Raji (cell line): ENCODE measurements around the gene PTPRN2.

Experiments
- POLR2A ChIP-seq: IDR thresholded peaks from 2 replicates; pipeline ENCODE4 v1.6.1; 2011; ENCODE audit warnings: low read depth, low read length, control low read depth; ENCODE audit not compliant: insufficient read depth

Gene PTPRN2

GRCh38 chr7:157494506-157495176 lies 1093.0 kb downstream of the PTPRN2 start:
- no peak for TF ChIP-seq POLR2A

GRCh38 chr7:157493776-157494175 lies 1093.8 kb downstream of the PTPRN2 start:
- TF ChIP-seq POLR2A: no peak

GRCh38 chr7:157493017-157493416 lies 1094.6 kb downstream of the PTPRN2 start:
- no peak for TF ChIP-seq POLR2A

GRCh38 chr7:157490465-157490912 lies 1097.1 kb downstream of the PTPRN2 start:
- no peak for TF ChIP-seq POLR2A
